Activated T-helper 2 cell treated with anti-CD3 and anti-CD28 coated beads, Interferon-gamma antibody, Interleukin-2, Interleukin-4, amounts not matched to agents 10 μg/mL and 5 μg/mL and 100 μg/mL, durations not matched to agents 14 hours and 24 hours and 36 hours (primary cell): Measurements from ENCODE around the gene FAM227A. TPM values are rescaled to one million over a fixed set of nuclear protein-coding genes. Genes with fewer than 3 reads are reported as not detected.

Source experiments
- DNase-seq: peaks from one replicate; pipeline ENCODE4 v3.0.0; 2021; ENCODE audit warnings: low spot score
- H3K27ac Mint-ChIP-seq: one replicate; pipeline ENCODE4 v1.8.0; 2021; ENCODE audit warnings: mixed read lengths
- H3K27me3 Mint-ChIP-seq: one replicate; pipeline ENCODE4 v1.8.0; 2021; ENCODE audit warnings: low read depth, mixed read lengths
- H3K36me3 Mint-ChIP-seq: one replicate; pipeline ENCODE4 v1.8.0; 2021; ENCODE audit warnings: low read depth, mixed read lengths
- H3K4me1 Mint-ChIP-seq: one replicate; pipeline ENCODE4 v1.8.0; 2021; ENCODE audit warnings: low read depth, mixed read lengths
- H3K4me3 Mint-ChIP-seq: one replicate; pipeline ENCODE4 v1.8.0; 2021; ENCODE audit warnings: low read depth, mild to moderate bottlenecking, moderate library complexity, mixed read lengths
- H3K9me3 Mint-ChIP-seq: one replicate; pipeline ENCODE4 v1.8.0; 2021; ENCODE audit warnings: mixed read lengths
- intact Hi-C: fragments of 100-400 bp; cut with micrococcal nuclease; formaldehyde crosslinking; loops from one replicate; pipeline ENCODE4 v1.15.1; 2023
- total RNA-seq: library from RNA; stranded (reverse); gene quantifications from 2 replicates; pipeline ENCODE4 v1.2.3, GENCODE V29; 2022

The FAM227A gene
- total RNA-seq, 1 donor from 2014 or later: 0.05 TPM

GRCh38 chr22:38694940-38695339, 38.7 kb upstream of the FAM227A start:
- intact Hi-C loops: no loop called here
- no peak for DNase-seq
- peaks cover 54% of the 10 kb centered on the region for H3K4me1 Mint-ChIP-seq
- H3K27me3 Mint-ChIP-seq: no peaks in the 10 kb centered on the region
- peak overlapping the region; percentile 77 for H3K27ac Mint-ChIP-seq
- no peak overlapping the region for H3K4me3 Mint-ChIP-seq
- H3K9me3 Mint-ChIP-seq: no peaks in the 10 kb centered on the region
- peaks cover 82% of the 10 kb centered on the region for H3K36me3 Mint-ChIP-seq

GRCh38 chr22:38694049-38694448, 37.9 kb upstream of the FAM227A start:
- Mint-ChIP-seq H3K4me3 (no peak overlapping the region), H3K4me1 (peaks cover 53% of the 10 kb centered on the region)

GRCh38 chr22:38689651-38690050, 33.5 kb upstream of the FAM227A start:
- Mint-ChIP-seq H3K4me1 (peaks cover 18% of the 10 kb centered on the region), H3K27ac (no peak overlapping the region)

More at GRCh38 chr22:38694049-38694448, 37.9 kb upstream of the FAM227A start:
- H3K27me3 Mint-ChIP-seq: no peaks in the 10 kb centered on the region
- H3K9me3 Mint-ChIP-seq: no peaks in the 10 kb centered on the region
- intact Hi-C loops: no loop called here
- H3K36me3 Mint-ChIP-seq: peaks cover 82% of the 10 kb centered on the region
- DNase-seq: no peak
- H3K27ac Mint-ChIP-seq: peak overlapping the region; percentile 64

GRCh38 chr22:38685761-38686160, 29.6 kb upstream of the FAM227A start:
- peaks cover 84% of the 10 kb centered on the region for H3K36me3 Mint-ChIP-seq
- DNase-seq: no peak
- intact Hi-C loops: no loop called here
- no peak overlapping the region for H3K27ac Mint-ChIP-seq
- no peak overlapping the region for H3K4me3 Mint-ChIP-seq
- no peaks in the 10 kb centered on the region for H3K9me3 Mint-ChIP-seq
- H3K4me1 Mint-ChIP-seq: peaks cover 11% of the 10 kb centered on the region
- H3K27me3 Mint-ChIP-seq: no peaks in the 10 kb centered on the region

More at GRCh38 chr22:38689651-38690050, 33.5 kb upstream of the FAM227A start:
- no peak for DNase-seq
- Mint-ChIP-seq H3K4me3 (no peak overlapping the region), H3K36me3 (peaks cover 86% of the 10 kb centered on the region), H3K9me3 (no peaks in the 10 kb centered on the region), H3K27me3 (no peaks in the 10 kb centered on the region)
- intact Hi-C loops: no loop called here

GRCh38 chr22:38684895-38685294, 28.7 kb upstream of the FAM227A start:
- peaks cover 78% of the 10 kb centered on the region for H3K36me3 Mint-ChIP-seq
- no peak for DNase-seq
- no peak overlapping the region for H3K27ac Mint-ChIP-seq
- intact Hi-C loops: no loop called here
- H3K4me3 Mint-ChIP-seq: no peak overlapping the region
- H3K9me3 Mint-ChIP-seq: no peaks in the 10 kb centered on the region
- H3K4me1 Mint-ChIP-seq: peaks cover 11% of the 10 kb centered on the region
- H3K27me3 Mint-ChIP-seq: no peaks in the 10 kb centered on the region

- H3K9me3 Mint-ChIP-seq: no peaks in the 10 kb centered on the region
- peak; percentile 82 for DNase-seq
- H3K4me3 Mint-ChIP-seq: peak within 1 kb of the TSS; percentile 97
- H3K36me3 Mint-ChIP-seq: peaks cover 49% of the 10 kb centered on the region
- H3K27ac Mint-ChIP-seq: peak within 1 kb of the TSS; percentile 95
- no peaks in the 10 kb centered on the region for H3K27me3 Mint-ChIP-seq
- peaks cover 11% of the 10 kb centered on the region for H3K4me1 Mint-ChIP-seq
- intact Hi-C loops: loop anchor here (2.0 kb wide), 1 partner anchor 19 kb away; the partner anchor contains the start of gene JOSD1
Observed at GRCh38 chr22:38681582-38682335, 25.6 kb upstream of the FAM227A start, which contains the start of gene TOMM22. Gene TOMM22, plus strand, starts transcription at chr22:38681957. Its CDS starts 22 bp downstream, at chr22:38681979.

GRCh38 chr22:38675833-38676232, 19.6 kb upstream of the FAM227A start:
- no peak for DNase-seq
- Mint-ChIP-seq H3K4me1 (no peaks in the 10 kb centered on the region), H3K4me3 (no peak overlapping the region), H3K27ac (no peak overlapping the region), H3K27me3 (no peaks in the 10 kb centered on the region), H3K36me3 (peaks cover 25% of the 10 kb centered on the region), H3K9me3 (no peaks in the 10 kb centered on the region)
- intact Hi-C loops: no loop called here

GRCh38 chr22:38674888-38675287, 18.7 kb upstream of the FAM227A start:
- Mint-ChIP-seq H3K9me3 (no peaks in the 10 kb centered on the region), H3K36me3 (peaks cover 27% of the 10 kb centered on the region)
- no peak for DNase-seq

GRCh38 chr22:38657045-38657909, 1.1 kb upstream of the FAM227A start:
- Mint-ChIP-seq H3K9me3 (no peaks in the 10 kb centered on the region), H3K36me3 (no peaks in the 10 kb centered on the region), H3K4me3 (peak overlapping the region; percentile 85), H3K4me1 (peaks cover 10% of the 10 kb centered on the region), H3K27me3 (no peaks in the 10 kb centered on the region), H3K27ac (peak overlapping the region; percentile 87)
- peak; percentile 40 for DNase-seq
- intact Hi-C loops: loop anchor here (2.0 kb wide), 1 partner anchor 48 kb away; the partner anchor contains the start of gene GTPBP1

More at GRCh38 chr22:38674888-38675287, 18.7 kb upstream of the FAM227A start:
- no peaks in the 10 kb centered on the region for H3K27me3 Mint-ChIP-seq
- intact Hi-C loops: no loop called here
- no peak overlapping the region for H3K4me3 Mint-ChIP-seq
- H3K27ac Mint-ChIP-seq: no peak overlapping the region
- H3K4me1 Mint-ChIP-seq: no peaks in the 10 kb centered on the region

- DNase-seq: no peak
- no peaks in the 10 kb centered on the region for H3K27me3 Mint-ChIP-seq
- H3K4me1 Mint-ChIP-seq: peaks cover 10% of the 10 kb centered on the region
- intact Hi-C loops: loop anchor here (2.0 kb wide), 1 partner anchor 49 kb away; the partner anchor contains the start of gene GTPBP1
- no peaks in the 10 kb centered on the region for H3K36me3 Mint-ChIP-seq
- H3K4me3 Mint-ChIP-seq: peak overlapping the region; percentile 85
- H3K9me3 Mint-ChIP-seq: no peaks in the 10 kb centered on the region
- H3K27ac Mint-ChIP-seq: no peak overlapping the region
Observed at GRCh38 chr22:38655519-38656255, 505 bp downstream of the FAM227A start.

GRCh38 chr22:38653741-38654140, 2.5 kb downstream of the FAM227A start:
- no peak for DNase-seq
- intact Hi-C loops: no loop called here
- H3K27me3 Mint-ChIP-seq: no peaks in the 10 kb centered on the region
- H3K4me3 Mint-ChIP-seq: peak overlapping the region; percentile 20
- no peak overlapping the region for H3K27ac Mint-ChIP-seq
- no peaks in the 10 kb centered on the region for H3K9me3 Mint-ChIP-seq
- no peaks in the 10 kb centered on the region for H3K36me3 Mint-ChIP-seq
- peaks cover 10% of the 10 kb centered on the region for H3K4me1 Mint-ChIP-seq

- no peak for DNase-seq
- H3K27ac Mint-ChIP-seq: no peak overlapping the region
- no peak overlapping the region for H3K4me3 Mint-ChIP-seq
- no peaks in the 10 kb centered on the region for H3K36me3 Mint-ChIP-seq
- no peaks in the 10 kb centered on the region for H3K9me3 Mint-ChIP-seq
- intact Hi-C loops: no loop called here
- peaks cover 8% of the 10 kb centered on the region for H3K4me1 Mint-ChIP-seq
- peaks cover 2% of the 10 kb centered on the region for H3K27me3 Mint-ChIP-seq
Observed at GRCh38 chr22:38652859-38653258, 3.3 kb downstream of the FAM227A start.
